ENCODE data around the gene ANO1. TPM values are rescaled to one million over a fixed set of nuclear protein-coding genes. Genes with fewer than 3 reads are reported as not detected.

The ANO1 gene
- total RNA-seq, 2 donors from 2014 or later: 34.6 to 43.9 TPM

- peak overlapping the region in 1 of 2 donors; percentile 2 for H3K27ac ChIP-seq
- no peak for DNase-seq (ENCODE audit: low spot score)
- TF ChIP-seq POLR2A (IDR thresholded peaks at IDR 0.05) (no peak), POLR2AphosphoS5 (IDR thresholded peaks at IDR 0.05) (no peak), CTCF (IDR thresholded peaks at IDR 0.05) (no peak)
Observed at GRCh38 chr11:70140711-70141485, 62.8 kb downstream of the ANO1 start.

DNA sequence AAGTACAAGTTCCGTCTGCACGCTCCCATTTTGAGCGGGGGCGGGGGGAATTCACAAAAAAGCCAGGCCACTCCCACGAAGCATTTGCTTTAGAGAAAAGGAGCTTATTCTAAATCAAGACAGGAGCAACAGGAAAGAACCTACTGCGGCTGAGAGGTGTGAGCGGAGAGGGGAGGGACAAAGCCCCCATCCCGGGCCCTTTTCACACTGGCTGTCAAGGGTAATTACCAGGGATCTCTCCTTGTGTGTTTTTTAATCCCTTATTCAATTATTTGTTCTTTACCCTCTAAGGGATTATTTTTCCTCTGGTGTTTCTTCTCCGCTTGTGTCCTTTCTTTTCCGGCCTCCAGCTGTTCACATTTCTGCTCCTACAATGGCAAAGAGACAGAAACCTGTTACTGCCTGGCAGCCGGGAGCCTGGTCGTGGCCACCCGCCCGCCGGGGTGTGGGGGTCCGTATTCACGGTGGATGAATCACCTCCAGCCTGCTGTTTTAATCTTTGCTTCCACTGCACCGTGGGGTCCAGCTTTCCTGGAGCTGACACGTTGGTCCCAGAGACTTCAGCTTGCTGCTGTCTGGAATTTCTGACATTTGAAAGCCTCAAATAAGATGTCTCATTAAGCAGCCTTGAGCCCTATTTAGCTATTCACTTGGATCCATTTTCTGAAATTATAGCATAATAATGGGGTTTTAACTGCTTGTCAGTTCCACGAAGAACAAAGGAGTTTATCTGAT, 63.5 kb downstream of the ANO1 start:
- intact Hi-C loops (cut with DNase I): no loop called here
- Histone ChIP-seq H3K27ac (peak overlapping the region; percentile 2 to 29), H3K9me3 (no peaks in the 10 kb centered on the region), H3K4me1 (replicated peaks) (no peaks in the 10 kb centered on the region), H3K36me3 (no peaks in the 10 kb centered on the region), H3K27me3 (replicated peaks; ENCODE audit: insufficient read depth) (no peaks in the 10 kb centered on the region), H3K4me3 (no peak overlapping the region)
- no peak for DNase-seq (ENCODE audit: low spot score)
- TF ChIP-seq CTCF (IDR thresholded peaks at IDR 0.05) (no peak), POLR2AphosphoS5 (IDR thresholded peaks at IDR 0.05) (no peak), POLR2A (IDR thresholded peaks at IDR 0.05) (no peak)
- 17% methylated on average over 20 of the region's 20 CpGs for WGBS

More at GRCh38 chr11:70140711-70141485, 62.8 kb downstream of the ANO1 start:
- Histone ChIP-seq H3K4me3 (no peak overlapping the region), H3K9me3 (no peaks in the 10 kb centered on the region), H3K4me1 (replicated peaks) (no peaks in the 10 kb centered on the region), H3K27me3 (replicated peaks; ENCODE audit: insufficient read depth) (no peaks in the 10 kb centered on the region), H3K36me3 (no peaks in the 10 kb centered on the region)
- intact Hi-C loops (cut with DNase I): no loop called here
- 56% methylated on average over 24 of the region's 24 CpGs for WGBS

- TF ChIP-seq POLR2A (IDR thresholded peaks at IDR 0.05): no peak
- TF ChIP-seq POLR2AphosphoS5 (IDR thresholded peaks at IDR 0.05): no peak
- TF ChIP-seq CTCF (IDR thresholded peaks at IDR 0.05): no peak
- H3K27me3 ChIP-seq (replicated peaks; ENCODE audit: insufficient read depth): no peaks in the 10 kb centered on the region
- WGBS: 45% methylated on average over 14 of the region's 14 CpGs
- H3K9me3 ChIP-seq: no peaks in the 10 kb centered on the region
- H3K27ac ChIP-seq: no peak overlapping the region
- H3K36me3 ChIP-seq: no peaks in the 10 kb centered on the region
- no peak overlapping the region for H3K4me3 ChIP-seq
- DNase-seq (ENCODE audit: low spot score): no peak
- intact Hi-C loops (cut with DNase I): no loop called here
- H3K4me1 ChIP-seq (replicated peaks): no peaks in the 10 kb centered on the region
Observed at GRCh38 chr11:70142221-70142875, 64.2 kb downstream of the ANO1 start.

GRCh38 chr11:70144262-70144661, 66.1 kb downstream of the ANO1 start:
- H3K4me1 ChIP-seq (replicated peaks): no peaks in the 10 kb centered on the region
- H3K27ac ChIP-seq: no peak overlapping the region
- TF ChIP-seq POLR2AphosphoS5 (IDR thresholded peaks at IDR 0.05) (no peak), POLR2A (IDR thresholded peaks at IDR 0.05) (no peak), CTCF (IDR thresholded peaks at IDR 0.05) (no peak)
- 93% methylated on average over 10 of the region's 10 CpGs for WGBS
- no peak overlapping the region for H3K4me3 ChIP-seq
- no peak for DNase-seq (ENCODE audit: low spot score)
- H3K27me3 ChIP-seq (replicated peaks; ENCODE audit: insufficient read depth): no peaks in the 10 kb centered on the region
- intact Hi-C loops (cut with DNase I): no loop called here
- H3K36me3 ChIP-seq: no peaks in the 10 kb centered on the region
- H3K9me3 ChIP-seq: no peaks in the 10 kb centered on the region

All from prostate gland (tissue), 2 donors.